ENCODE results near the gene VRK2. TPM values are rescaled to one million over a fixed set of nuclear protein-coding genes. Genes with fewer than 3 reads are reported as not detected.

The VRK2 gene
- total and polyA plus RNA-seq, 10 of the 15 experiments (the other 5 are each of a cell fraction or from before 2014, with no cell fraction given) = 26.5 to 78.0 (median 57.3) TPM

DNA sequence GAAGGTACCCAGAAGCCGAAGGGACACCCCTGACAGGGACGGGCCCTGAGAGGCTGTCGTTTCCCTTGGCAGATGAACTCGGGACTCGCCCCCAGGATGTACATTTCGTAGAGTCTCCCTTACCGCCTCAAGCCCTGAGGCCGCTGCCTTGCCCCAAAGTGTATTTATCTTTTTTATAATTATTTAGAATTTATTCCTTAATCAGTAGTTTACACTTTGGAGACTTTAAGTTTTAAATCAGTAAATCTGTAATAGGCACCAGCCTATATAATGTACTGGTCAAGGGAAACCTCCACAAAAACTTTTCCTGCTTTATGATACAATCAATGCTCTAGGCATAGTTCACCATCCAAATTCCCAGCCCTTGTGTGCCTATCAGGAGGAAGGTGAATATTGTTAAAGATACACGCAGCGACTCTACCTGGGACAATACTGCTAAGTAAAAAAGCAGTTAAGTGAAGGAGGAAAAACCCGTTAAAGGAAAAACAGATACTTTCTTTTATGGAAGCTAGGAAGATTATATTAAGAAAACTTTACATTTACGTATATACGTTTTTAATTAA, 848 bp downstream of the VRK2 start:
- Histone ChIP-seq H3K4me2 (ENCODE audit: control insufficient read depth, insufficient read depth) (peak overlapping the region; percentile 85), H3K27ac (ENCODE audit: control insufficient read depth, insufficient read depth) (peak overlapping the region; percentile 92), H2AFZ (ENCODE audit: control insufficient read depth, low read depth, low read length) (peak overlapping the region; percentile 80), H3K79me2 (ENCODE audit: control insufficient read depth, insufficient read depth, low read length) (peaks cover 77% of the 10 kb centered on the region), H4K20me1 (ENCODE audit: control insufficient read depth, insufficient read depth) (no peaks in the 10 kb centered on the region), H3K4me1 (ENCODE audit: control insufficient read depth, insufficient read depth, low read length) (peaks cover 14% of the 10 kb centered on the region; the same call in 1 of the 2 replicates), H3K9me3 (replicated peaks; ENCODE audit: control insufficient read depth, insufficient read depth, low read length) (no peaks in the 10 kb centered on the region; the same call in 2 of the 3 replicates), H3K4me3 (peak overlapping the region; percentile 69), H3K27me3 (replicated peaks in 1 of 2; ENCODE audit: control insufficient read depth in 2 of 2, insufficient read depth in 2 of 2, low read length in 1 of 2) (no peaks in the 10 kb centered on the region), H3K36me3 (ENCODE audit: control insufficient read depth in 2 of 2, insufficient read depth in 2 of 2, low read length in 1 of 2) (no peaks in the 10 kb centered on the region), H3K9ac (ENCODE audit: control insufficient read depth, insufficient read depth, low read length) (peak overlapping the region; percentile 84)
- RAD21 ChIA-PET (ENCODE audit: unreplicated experiment) = interaction anchor here (4.8 kb wide), 1 partner anchor 15 kb away, joined by 30 read pairs; no protein-coding TSS in a partner anchor
- no peak for FAIRE-seq
- TF ChIP-seq GABPA (IDR thresholded peaks at IDR 0.05; ENCODE audit: low read depth) = 0 out of 2 replicates have a peak, but pooled peaks have one; percentile 2
- no peak; the same call in 1 of the 2 replicates for TF ChIP-seq NBN (IDR thresholded peaks at IDR 0.05)
- TF ChIP-seq ZNF24 (IDR thresholded peaks at IDR 0.05) = no peak
- 0 out of 2 replicates have a peak, but pooled peaks have one; percentile 10 for TF ChIP-seq WRNIP1 (IDR thresholded peaks at IDR 0.05; ENCODE audit: borderline replicate concordance, low read depth, low read length)
- TF ChIP-seq TAF1 (IDR thresholded peaks at IDR 0.05; ENCODE audit: borderline replicate concordance, low read depth, low read length) = no peak
- TF ChIP-seq CBFB (IDR thresholded peaks at IDR 0.05; ENCODE audit: low read depth) = no peak
- TF ChIP-seq DPF2 (IDR thresholded peaks at IDR 0.05) = no peak
- peak; percentile 6 for TF ChIP-seq MEF2B (IDR thresholded peaks at IDR 0.05; ENCODE audit: partially characterized antibody, poor library complexity, severe bottlenecking)
- TF ChIP-seq ZBED1 (IDR thresholded peaks at IDR 0.05; ENCODE audit: borderline replicate concordance) = 0 out of 2 replicates have a peak, but pooled peaks have one; percentile 9
- in situ Hi-C loops (cut with MboI) = no loop called here
- SMC1A ChIA-PET (ENCODE audit: uncharacterized antibody, unreplicated experiment) = interaction anchor here (5.4 to 6.4 kb wide), 2 partner anchors 13 to 139 kb away, joined by 49 to 64 read pairs; no protein-coding TSS in a partner anchor
- intact Hi-C loops (cut with micrococcal nuclease; ENCODE audit: unreplicated experiment) = loop anchor here (2.0 to 5.0 kb wide), 4 partner anchors 23 to 287 kb away; no protein-coding TSS in a partner anchor
- POLR2A ChIA-PET = interaction anchor here (2.2 to 3.8 kb wide), 2 partner anchors 10 to 161 kb away, joined by 6 to 23 read pairs; no protein-coding TSS in a partner anchor
- no TSS peak for BruUV-seq (replicated peaks)
- 1% methylated on average over 13 of the region's 13 CpGs for WGBS (ENCODE audit: insufficient coverage, insufficient replicate concordance, low lambda C conversion rate, missing lambda C conversion rate)
- DNase-seq (ENCODE audit: low read depth, low spot score) = no peak
- CTCF ChIA-PET = interaction anchor here (0.7 kb wide), 1 partner anchor 139 kb away, joined by 3 read pairs; no protein-coding TSS in a partner anchor
- peak; percentile 49 for ATAC-seq
